Measurements from ENCODE around the gene NOC3L.
A peak's percentile ranks its signal among the peaks of the same experiment; 100 is the strongest.

The NOC3L gene

DNA sequence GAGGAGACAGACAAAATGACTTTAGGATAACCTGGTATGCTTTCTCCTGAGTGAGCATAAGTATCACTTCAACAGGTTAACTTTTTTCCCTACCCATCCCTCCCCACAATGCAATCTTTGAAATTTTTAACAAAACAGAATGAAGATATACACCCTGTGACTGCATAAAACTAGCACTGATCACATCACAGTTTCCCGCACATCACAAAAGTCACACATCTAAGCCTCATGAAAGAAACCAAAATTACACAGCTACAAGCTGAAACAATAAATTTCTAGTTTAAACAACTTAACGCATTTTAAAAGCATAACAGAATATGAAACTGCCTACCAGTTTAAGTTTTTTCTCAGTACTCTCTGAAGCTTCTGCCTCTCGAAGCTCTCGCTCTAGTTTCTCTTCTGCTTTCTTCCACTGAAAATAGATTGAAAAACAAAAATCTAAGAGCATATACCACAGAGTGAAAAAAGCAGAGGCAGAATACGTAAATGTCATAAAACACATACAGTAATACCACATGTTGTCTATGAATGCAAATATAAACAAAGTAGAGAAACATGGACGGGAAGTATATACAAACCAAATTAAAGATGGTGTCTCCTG is 18.1 kb downstream of the NOC3L start:
- Mint-ChIP-seq H3K27ac (no peak overlapping the region), H3K4me1 (ENCODE audit: low read depth) (peaks cover 6% of the 10 kb centered on the region), H3K36me3 (ENCODE audit: low read depth) (peaks cover 84% of the 10 kb centered on the region), H3K9me3 (no peaks in the 10 kb centered on the region), H3K4me3 (no peak overlapping the region), H3K27me3 (no peaks in the 10 kb centered on the region)
- DNase-seq: no peak

DNA sequence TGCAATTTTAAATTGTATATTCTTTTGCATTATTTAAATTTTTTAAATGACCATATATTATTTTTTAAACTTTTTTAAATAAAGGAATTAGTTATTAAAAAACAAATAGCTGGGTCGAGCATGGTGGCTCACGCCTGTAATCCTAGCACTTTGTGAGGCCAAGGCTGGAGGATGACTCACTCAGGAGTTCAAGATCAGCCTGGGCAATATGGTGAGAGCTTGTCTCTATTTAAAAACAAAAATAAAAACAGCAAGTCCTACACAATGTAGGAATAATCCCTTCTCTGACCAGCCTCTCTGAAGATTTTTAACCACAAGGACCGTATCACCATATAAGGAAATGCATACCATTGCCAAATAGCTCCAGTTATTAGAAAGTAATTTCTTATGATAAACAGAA is 19.6 kb downstream of the NOC3L start:
- no peaks in the 10 kb centered on the region for H3K9me3 Mint-ChIP-seq
- no peak overlapping the region for H3K4me3 Mint-ChIP-seq
- peaks cover 3% of the 10 kb centered on the region for H3K4me1 Mint-ChIP-seq (ENCODE audit: low read depth)
- H3K27me3 Mint-ChIP-seq: no peaks in the 10 kb centered on the region
- H3K36me3 Mint-ChIP-seq (ENCODE audit: low read depth): peaks cover 87% of the 10 kb centered on the region
- no peak overlapping the region for H3K27ac Mint-ChIP-seq
- DNase-seq: no peak

DNA sequence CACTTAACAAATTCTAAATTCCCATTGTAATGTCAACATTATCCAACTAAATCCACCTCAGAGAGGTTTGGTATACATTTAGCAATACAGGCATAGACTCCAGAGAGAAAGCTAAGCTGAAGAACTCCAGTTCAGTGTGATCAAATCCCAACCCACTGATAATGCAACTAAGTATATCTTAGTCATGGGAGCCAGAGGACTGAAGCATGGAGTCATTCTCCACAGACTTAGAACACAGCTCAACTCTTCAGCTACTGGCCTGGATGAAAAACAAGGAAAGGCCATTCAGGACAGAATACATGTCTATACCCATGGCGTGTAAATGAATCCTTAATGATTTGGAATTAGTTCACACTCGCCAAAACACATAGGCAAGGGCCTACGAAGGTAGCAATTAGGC is 27.9 kb downstream of the NOC3L start:
- DNase-seq: no peak
- H3K4me3 Mint-ChIP-seq: no peak overlapping the region
- peaks cover 96% of the 10 kb centered on the region for H3K36me3 Mint-ChIP-seq (ENCODE audit: low read depth)
- no peaks in the 10 kb centered on the region for H3K4me1 Mint-ChIP-seq (ENCODE audit: low read depth)
- H3K27me3 Mint-ChIP-seq: no peaks in the 10 kb centered on the region
- H3K9me3 Mint-ChIP-seq: no peaks in the 10 kb centered on the region
- H3K27ac Mint-ChIP-seq: no peak overlapping the region

DNA sequence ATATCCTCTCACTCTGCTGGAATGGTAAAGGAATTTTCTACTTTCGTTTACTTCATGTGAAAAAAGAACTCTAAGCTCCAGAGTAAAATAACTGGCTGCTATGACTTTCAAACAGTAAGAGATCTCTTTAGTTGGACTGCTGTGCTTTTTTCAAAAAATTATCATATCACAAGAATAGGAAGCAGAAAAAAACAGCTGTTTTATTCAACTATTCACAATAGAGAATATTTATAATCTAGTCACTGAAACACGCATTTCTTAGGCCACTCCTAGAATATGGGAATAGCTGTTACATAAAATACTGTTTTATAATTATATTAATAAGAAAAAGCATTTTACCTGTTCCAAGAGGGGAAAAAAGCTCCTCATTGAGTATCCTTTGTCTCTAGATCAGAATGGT is 29.7 kb downstream of the NOC3L start:
- Mint-ChIP-seq H3K4me1 (ENCODE audit: low read depth) (peaks cover 2% of the 10 kb centered on the region), H3K4me3 (no peak overlapping the region), H3K9me3 (no peaks in the 10 kb centered on the region), H3K27ac (no peak overlapping the region), H3K36me3 (ENCODE audit: low read depth) (peaks cover 94% of the 10 kb centered on the region), H3K27me3 (no peaks in the 10 kb centered on the region)
- DNase-seq: no peak

DNA sequence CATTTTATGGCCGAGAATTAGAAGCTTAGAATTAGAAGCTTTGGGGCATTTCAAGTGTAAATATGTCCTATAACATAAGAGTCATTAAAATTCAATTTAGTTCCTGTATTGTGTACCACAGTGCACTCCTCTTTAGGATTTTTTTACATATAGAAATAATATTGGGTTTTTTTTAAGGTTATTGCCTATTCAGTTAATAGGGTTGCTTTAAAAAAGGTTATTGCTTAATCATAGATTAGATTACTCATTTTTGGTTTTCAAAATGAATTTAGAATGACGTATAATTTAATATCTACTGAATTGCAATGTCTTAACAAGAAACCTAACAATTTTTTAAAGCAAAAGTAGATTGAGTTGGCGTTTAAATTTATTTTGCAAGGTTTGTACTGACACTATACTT is 34.1 kb downstream of the NOC3L start:
- Mint-ChIP-seq H3K4me1 (ENCODE audit: low read depth) (peaks cover 4% of the 10 kb centered on the region), H3K27ac (no peak overlapping the region), H3K9me3 (no peaks in the 10 kb centered on the region), H3K36me3 (ENCODE audit: low read depth) (peaks cover 93% of the 10 kb centered on the region), H3K4me3 (no peak overlapping the region), H3K27me3 (no peaks in the 10 kb centered on the region)
- DNase-seq: no peak

DNA sequence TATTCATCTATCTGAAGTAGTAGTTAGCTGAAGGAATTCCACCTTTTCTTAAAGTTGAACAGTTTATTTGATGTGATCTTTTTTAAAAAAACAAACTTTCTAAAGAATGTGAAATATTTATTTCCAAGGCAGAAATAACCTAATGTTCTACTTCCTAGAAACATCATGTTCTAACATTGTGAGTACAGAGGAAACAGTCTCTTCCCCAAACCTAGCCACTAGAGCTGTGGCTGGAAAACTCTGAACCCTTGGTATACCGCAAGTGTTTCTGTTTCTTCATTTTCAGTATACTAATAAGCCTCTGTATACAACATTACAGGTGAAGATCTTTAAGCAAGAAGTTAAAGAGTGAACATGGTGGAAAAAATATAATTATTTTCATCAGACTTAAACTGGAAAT is 35.1 kb downstream of the NOC3L start:
- Mint-ChIP-seq H3K9me3 (no peaks in the 10 kb centered on the region), H3K4me1 (ENCODE audit: low read depth) (peaks cover 4% of the 10 kb centered on the region), H3K4me3 (no peak overlapping the region), H3K27ac (no peak overlapping the region), H3K27me3 (no peaks in the 10 kb centered on the region), H3K36me3 (ENCODE audit: low read depth) (peaks cover 94% of the 10 kb centered on the region)
- DNase-seq: no peak

DNA sequence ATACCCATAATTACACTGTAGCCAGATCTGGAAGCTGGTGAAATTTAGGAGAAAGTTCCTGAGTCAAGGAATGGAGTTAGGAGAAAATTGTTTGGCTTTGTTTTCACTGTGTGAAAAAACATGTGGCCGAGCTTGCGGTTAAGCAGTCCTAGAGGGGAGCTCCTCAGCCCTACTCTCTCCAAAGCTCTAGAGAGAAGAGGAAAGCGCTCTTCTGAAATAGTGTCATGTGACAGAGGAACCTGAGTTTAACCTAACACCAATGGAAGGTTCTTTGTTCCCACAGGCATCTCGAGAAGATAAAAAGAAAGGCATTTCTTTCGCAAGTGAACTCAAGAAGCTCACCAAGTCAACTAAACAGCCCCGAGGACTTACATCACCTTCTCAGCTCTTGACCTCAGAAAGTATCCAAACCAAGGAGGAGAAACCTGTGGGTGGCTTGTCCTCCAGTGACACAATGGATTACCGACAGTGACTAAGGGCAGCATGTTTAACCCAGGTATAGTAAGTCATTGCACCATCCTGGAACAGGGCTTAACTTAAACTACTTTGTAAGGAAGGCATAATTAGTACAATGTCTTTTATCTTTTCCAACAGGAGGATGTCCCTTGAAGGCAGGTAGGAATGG is 38.0 kb downstream of the NOC3L start:
- no peak overlapping the region for H3K4me3 Mint-ChIP-seq
- peaks cover 86% of the 10 kb centered on the region for H3K36me3 Mint-ChIP-seq (ENCODE audit: low read depth)
- H3K4me1 Mint-ChIP-seq (ENCODE audit: low read depth): peaks cover 4% of the 10 kb centered on the region
- no peak for DNase-seq
- H3K9me3 Mint-ChIP-seq: no peaks in the 10 kb centered on the region
- H3K27me3 Mint-ChIP-seq: no peaks in the 10 kb centered on the region
- peak overlapping the region; percentile 31 for H3K27ac Mint-ChIP-seq

DNA sequence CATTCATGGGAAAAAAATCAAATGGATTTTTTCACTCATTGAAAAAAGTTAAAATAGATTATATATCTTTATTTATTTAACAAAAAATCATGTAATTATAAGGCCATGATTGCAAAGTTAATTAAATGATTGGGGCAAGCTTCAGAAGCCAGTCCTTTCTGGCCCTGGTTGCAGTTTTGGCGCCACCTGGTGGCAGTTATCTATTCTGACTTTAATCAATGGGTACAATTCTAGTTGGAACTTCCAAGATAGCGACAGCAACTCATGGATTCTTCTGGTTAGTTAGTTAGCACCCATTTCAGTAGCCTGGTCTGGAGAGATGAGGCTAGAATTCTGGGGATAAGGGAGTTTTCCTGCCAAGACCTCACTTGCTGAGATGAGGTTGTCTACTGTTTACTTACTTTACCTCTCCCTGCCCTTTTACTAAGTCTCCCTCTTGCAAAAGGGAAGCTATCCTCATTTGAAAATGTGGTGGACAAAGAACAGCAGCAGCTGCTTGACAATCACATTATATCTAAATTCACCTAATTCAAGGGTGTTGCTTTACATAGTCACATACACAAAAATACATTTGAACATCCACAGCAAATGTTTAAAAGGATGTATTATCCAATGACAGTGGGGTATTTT is 42.3 kb downstream of the NOC3L start:
- Mint-ChIP-seq H3K27ac (no peak overlapping the region), H3K9me3 (no peaks in the 10 kb centered on the region), H3K36me3 (ENCODE audit: low read depth) (peaks cover 59% of the 10 kb centered on the region), H3K27me3 (no peaks in the 10 kb centered on the region), H3K4me3 (no peak overlapping the region), H3K4me1 (ENCODE audit: low read depth) (peaks cover 8% of the 10 kb centered on the region)
- DNase-seq: peak; percentile 62

DNA sequence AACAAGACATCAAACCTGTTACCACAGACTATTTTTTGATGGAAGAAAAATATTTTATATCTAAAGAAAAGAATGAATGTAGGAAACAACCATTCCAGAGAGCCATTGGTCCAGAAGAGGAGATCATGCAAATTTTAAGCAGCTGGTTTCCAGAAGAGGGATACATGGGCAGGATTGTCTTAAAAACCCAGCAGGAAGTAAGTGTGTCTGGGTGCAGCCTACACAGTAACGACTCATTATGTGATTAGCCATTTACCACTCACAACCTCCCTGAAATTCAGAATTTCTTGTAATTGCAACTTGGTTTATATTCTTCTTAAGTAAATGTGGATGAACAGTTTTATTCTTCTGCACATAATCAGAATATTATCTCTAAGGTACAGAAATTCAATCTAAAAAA is 46.2 kb downstream of the NOC3L start:
- Mint-ChIP-seq H3K4me3 (no peak overlapping the region), H3K36me3 (ENCODE audit: low read depth) (peaks cover 23% of the 10 kb centered on the region), H3K27ac (peak overlapping the region; percentile 37), H3K9me3 (no peaks in the 10 kb centered on the region), H3K4me1 (ENCODE audit: low read depth) (peaks cover 5% of the 10 kb centered on the region), H3K27me3 (peaks cover 2% of the 10 kb centered on the region)
- no peak for DNase-seq

DNA sequence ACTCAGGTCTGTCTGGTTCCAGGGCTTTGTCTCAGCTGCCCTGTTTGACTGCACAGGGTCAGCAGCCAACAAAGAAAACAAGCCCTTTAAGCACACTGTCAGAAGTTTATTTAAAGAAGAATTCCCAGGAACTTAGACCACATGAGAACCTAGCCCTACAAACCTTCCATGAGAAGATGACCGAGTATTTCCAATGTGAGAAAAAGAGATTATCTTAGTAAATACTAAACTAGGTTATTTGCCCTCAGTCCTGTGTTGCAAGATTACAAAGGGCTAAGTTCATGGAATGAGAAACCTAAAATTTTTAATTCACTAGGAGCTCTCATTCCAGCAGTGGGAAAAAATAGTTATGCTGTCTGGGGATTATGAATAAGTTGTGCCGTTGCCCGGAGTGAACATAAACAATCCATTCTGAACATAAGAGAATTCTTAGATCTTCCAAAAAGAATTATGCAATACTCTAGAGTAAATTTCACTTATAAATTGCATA is 46.7 kb downstream of the NOC3L start:
- Mint-ChIP-seq H3K36me3 (ENCODE audit: low read depth) (peaks cover 20% of the 10 kb centered on the region), H3K9me3 (no peaks in the 10 kb centered on the region), H3K4me1 (ENCODE audit: low read depth) (peaks cover 5% of the 10 kb centered on the region), H3K4me3 (no peak overlapping the region), H3K27ac (no peak overlapping the region), H3K27me3 (peaks cover 7% of the 10 kb centered on the region)
- DNase-seq: no peak

DNA sequence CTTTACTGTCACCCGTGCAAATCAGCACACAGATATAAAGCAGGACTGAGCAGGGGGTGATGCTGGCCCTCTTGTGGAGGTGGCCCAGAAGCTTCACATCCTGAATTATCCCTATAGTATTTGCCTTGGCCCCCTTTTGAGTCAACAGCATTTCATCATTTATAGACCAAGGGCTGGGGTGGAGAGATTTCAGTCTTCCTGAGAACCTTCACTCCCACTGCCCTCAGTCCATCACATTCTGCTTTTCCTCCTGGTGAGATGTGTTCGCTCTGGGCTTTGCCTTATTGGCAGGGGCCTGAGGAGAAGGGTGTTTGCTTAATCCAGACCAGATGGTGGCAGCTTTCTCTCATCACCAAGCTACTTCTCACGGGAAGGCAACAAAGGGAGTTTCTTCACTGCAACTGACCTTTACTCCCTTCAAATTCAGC is 47.7 kb downstream of the NOC3L start:
- Mint-ChIP-seq H3K4me1 (ENCODE audit: low read depth) (peaks cover 5% of the 10 kb centered on the region), H3K4me3 (no peak overlapping the region), H3K27ac (no peak overlapping the region), H3K9me3 (no peaks in the 10 kb centered on the region), H3K27me3 (peaks cover 16% of the 10 kb centered on the region), H3K36me3 (ENCODE audit: low read depth) (peaks cover 12% of the 10 kb centered on the region)
- DNase-seq: no peak

DNA sequence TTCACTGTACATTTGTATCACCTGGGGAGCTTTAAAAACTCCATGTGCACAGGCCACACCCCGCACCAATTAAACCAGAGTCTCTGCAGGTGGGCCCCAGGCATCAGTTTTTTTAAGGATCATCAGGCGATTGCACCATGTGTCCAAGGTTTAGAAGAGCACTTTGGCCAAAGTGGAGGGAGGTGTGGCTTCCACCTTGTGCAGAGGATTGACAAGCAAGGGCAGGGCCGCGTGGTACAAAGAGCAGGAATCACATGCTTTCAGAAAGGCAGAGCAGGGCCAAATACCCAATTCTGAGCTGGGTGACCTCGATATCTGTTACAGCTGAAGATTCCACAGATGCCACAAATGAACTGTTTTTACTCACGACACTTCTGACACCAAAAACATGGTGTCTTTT is 52.4 kb downstream of the NOC3L start:
- Mint-ChIP-seq H3K4me3 (no peak overlapping the region), H3K36me3 (ENCODE audit: low read depth) (no peaks in the 10 kb centered on the region), H3K27ac (no peak overlapping the region), H3K4me1 (ENCODE audit: low read depth) (no peaks in the 10 kb centered on the region), H3K9me3 (no peaks in the 10 kb centered on the region), H3K27me3 (peaks cover 59% of the 10 kb centered on the region)
- DNase-seq: no peak

DNA sequence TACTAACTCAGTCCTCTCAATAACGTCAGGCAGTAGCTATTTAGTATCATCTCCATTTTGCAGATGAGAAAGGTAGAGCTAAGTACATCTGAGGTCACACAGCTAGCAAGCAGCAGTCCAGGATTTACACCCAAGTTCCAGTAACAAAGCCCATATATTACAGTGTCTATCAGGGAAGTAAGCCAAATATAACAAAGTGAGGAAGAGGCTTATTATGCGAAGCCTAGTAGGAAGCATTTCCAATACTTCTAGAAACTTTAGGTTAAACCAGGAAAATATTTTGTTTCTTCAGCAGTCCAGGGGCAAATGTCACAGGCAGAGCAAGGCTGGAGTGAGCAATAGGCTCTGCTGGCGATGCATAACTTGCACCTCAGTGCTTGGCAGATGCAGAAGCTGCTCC is 53.9 kb downstream of the NOC3L start:
- peaks cover 72% of the 10 kb centered on the region for H3K27me3 Mint-ChIP-seq
- DNase-seq: no peak

DNA sequence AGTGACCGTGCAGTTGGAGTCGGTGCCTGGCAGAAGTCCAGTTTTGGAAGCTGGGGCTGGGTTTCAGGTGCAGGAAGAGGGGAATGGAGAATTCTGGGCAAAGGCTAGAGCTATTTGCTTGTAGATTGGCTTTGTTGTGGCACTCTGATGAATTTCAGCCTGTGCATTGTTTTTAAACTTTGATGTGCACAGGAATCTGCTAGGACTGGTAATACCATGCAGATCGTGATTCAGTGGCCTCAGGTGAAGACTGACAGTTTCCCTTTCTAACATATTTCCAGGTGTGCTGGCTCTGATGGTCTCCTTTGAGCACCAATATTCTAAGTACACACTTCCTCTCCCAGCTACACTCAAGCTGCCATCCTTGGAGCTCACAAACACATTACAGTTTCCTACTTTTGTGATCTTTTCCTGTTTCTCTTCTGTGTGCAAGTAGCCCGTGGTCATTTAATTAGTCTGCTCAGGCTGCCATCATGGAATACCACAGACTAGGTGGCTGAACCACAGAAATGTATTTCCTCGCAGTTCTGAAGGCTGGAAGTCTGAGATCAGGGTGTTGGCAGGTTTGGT is 55.6 kb downstream of the NOC3L start:
- H3K27ac Mint-ChIP-seq: no peak overlapping the region
- no peaks in the 10 kb centered on the region for H3K9me3 Mint-ChIP-seq
- DNase-seq: no peak
- no peaks in the 10 kb centered on the region for H3K36me3 Mint-ChIP-seq (ENCODE audit: low read depth)
- no peak overlapping the region for H3K4me3 Mint-ChIP-seq
- H3K27me3 Mint-ChIP-seq: peaks cover 84% of the 10 kb centered on the region
- H3K4me1 Mint-ChIP-seq (ENCODE audit: low read depth): no peaks in the 10 kb centered on the region

More for the DNA sequence above, 53.9 kb downstream of the NOC3L start:
- H3K9me3 Mint-ChIP-seq: no peaks in the 10 kb centered on the region
- H3K4me1 Mint-ChIP-seq (ENCODE audit: low read depth): no peaks in the 10 kb centered on the region
- no peaks in the 10 kb centered on the region for H3K36me3 Mint-ChIP-seq (ENCODE audit: low read depth)
- H3K4me3 Mint-ChIP-seq: no peak overlapping the region
- H3K27ac Mint-ChIP-seq: no peak overlapping the region

DNA sequence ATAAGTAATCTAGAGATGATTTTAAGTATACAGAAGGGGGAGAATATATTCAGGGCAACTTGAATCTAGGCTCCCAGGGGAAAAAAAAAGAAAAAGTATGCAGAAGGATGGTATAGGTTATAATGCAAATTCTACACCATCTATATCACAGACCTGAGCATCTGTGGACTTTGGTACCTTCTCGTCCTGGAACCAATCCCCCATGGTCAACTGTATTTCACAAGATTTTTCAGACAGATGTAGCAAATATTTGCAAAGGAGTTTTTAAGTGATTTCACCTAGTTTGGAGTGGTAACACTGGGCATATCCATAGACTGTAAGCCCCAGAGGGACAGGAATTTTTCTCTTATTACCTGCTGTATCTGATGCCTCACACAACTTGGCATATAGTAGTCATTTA is 58.8 kb downstream of the NOC3L start:
- peaks cover 80% of the 10 kb centered on the region for H3K27me3 Mint-ChIP-seq
- no peak for DNase-seq
- no peak overlapping the region for H3K4me3 Mint-ChIP-seq
- H3K9me3 Mint-ChIP-seq: no peaks in the 10 kb centered on the region
- no peak overlapping the region for H3K27ac Mint-ChIP-seq
- H3K36me3 Mint-ChIP-seq (ENCODE audit: low read depth): no peaks in the 10 kb centered on the region
- H3K4me1 Mint-ChIP-seq (ENCODE audit: low read depth): peaks cover 11% of the 10 kb centered on the region
